Stimulated activated CD4-positive, alpha-beta T cell treated with anti-CD3 and anti-CD28 coated beads, Interleukin-15, amount 100 ng/mL, for 24 hours (primary cell): Measurements from ENCODE around the gene SUFU.

Source experiments
- DNase-seq: peaks from one replicate; pipeline ENCODE4 v3.0.0-alpha.2; 2020

Gene SUFU

DNA sequence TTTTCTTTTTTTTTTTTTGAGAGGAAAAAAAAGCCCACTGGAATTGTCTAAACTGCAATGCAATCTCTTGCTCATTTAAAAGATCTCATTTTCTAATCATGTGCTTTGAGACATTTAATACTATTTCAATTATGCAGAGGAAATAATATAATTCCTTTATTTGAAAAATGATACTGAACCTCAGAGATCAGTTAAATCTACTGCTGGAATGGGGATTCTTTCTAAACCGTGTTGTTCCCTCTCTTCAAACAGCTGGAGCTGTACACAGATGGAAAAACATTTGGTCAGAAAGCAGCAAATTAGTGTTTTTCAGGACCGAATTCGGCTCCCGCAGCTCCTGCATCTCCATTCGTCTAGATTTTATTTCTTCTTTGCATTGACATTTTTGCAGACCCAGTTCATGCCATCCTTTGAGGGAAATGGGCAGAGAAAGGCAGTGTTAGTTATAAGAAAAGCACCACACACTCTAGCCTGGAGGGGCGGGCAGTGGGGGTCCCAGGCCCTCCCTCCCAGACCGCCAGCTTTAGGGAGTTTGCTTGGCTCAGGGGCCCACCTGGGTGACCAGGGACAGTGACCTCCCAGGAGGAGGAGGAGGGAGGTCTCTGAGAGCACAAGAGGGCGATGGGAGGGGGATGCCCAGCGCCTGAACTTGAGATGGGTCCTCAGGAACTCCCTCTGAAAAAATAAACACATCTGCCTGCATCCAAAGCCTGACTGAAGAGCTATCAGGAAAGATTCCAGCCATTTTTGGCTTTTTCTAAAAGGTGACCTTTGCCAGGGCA is 173.0 kb downstream of the SUFU start:
- no peak for DNase-seq

DNA sequence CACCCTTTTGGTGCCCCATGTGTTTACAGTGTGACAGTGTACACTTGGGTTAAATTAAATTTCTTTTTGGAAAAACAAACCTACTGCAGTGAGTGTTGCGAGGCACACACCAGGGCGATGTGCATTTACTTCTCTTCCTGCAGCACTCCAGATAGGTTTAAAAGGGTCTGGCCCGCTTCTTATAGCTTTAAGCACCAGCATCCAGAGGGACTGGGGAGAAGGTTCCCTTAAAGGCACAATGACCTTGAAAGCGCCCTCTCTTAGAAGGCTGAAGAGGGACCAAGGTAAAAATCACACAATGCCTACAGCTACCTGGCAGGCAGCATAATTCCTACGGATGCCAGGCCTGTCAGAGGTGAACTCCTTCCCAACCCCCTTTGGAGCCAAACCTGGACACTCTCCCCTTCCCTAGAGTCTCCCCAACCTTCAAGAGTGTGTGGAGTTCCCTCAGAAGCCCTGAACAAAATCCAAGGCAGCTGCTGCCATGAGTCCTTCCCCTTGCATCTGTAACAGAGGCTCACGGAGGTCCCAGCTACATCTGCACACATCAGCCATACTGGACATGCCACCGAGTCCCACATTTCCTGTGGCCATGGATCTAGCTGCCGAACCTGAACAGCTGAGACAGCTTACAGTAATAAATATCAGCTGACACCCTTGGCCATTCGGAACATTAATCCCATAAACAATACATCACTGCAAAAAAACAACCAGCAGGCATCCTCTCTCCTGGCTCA is 173.7 kb downstream of the SUFU start:
- no peak for DNase-seq

DNA sequence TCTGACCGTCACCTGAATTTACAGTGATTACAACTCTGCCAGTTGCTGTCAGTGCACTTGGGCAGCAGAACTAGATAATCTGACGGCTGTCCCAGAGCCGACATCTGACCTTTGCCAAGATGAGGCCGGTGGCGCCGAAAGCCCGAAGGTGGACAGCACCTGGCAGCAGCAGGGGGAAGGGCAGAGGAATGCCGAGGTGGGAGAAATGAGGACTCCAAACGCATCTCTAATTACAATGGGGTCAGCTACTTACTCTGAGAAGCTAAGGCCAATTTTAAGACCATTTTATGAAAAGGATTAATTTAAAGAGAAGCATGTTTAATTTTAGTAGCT is 174.3 kb downstream of the SUFU start:
- DNase-seq: no peak

DNA sequence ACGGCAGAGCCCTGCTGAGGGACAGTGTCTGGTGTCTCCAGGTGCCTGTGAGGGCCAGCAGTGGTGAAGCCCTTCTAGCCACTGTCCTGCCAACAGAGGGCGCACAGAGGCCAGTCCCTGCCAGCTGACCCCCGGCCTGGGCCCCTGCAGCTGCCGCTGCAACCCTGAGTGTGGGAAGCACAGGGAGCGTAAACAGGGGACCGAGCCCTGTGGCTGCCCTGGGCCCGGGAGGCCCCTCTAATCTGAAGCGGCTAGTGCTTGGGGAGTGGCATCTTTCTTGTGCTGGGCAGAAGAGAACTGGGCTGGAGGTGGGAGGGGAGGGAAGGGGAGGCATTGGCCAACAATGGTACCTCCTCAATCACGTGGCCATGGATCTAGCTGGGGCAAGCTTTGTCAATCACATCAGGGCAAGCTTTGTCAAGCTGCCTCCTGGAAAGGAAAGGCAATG is 175.1 kb downstream of the SUFU start:
- peak; percentile 44 for DNase-seq

DNA sequence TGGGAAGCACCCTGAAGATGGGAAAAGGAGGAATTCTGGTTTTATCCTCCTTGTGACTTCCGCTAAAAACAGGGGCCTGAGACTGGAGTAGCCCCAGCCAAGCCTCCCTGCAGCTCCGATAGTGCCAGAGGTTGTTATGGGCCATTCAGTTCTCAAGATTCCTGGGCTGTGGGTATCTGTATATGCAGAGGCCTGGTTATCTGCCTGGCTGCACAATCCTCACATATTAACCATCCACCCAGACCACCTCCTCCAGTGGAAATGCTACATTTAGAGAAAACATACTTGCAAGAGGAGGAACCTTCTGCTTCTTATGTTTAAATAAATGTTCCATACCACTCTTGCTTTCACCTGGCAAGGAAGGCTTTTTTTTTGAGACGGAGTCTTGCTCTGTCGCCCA is 175.8 kb downstream of the SUFU start:
- no peak for DNase-seq

DNA sequence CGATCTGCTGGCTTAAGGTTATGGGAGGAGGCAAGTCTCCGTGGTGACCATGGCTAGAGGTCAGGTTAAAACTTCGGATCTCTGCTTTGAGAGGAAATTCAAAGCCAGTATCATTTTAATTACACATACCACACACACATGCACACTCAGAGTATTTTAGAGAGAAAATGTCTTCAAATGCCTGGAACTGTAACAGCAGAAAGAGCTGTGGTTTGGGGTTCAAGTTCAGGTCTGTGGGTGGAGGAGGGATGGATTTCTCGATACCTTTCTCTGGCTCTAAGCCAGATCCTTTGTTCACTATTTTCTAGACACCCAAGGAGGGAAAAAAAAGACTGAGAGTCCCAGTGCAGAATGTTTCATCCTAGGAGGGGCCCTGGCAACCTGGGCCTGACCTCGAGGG is 177.9 kb downstream of the SUFU start:
- no peak for DNase-seq

DNA sequence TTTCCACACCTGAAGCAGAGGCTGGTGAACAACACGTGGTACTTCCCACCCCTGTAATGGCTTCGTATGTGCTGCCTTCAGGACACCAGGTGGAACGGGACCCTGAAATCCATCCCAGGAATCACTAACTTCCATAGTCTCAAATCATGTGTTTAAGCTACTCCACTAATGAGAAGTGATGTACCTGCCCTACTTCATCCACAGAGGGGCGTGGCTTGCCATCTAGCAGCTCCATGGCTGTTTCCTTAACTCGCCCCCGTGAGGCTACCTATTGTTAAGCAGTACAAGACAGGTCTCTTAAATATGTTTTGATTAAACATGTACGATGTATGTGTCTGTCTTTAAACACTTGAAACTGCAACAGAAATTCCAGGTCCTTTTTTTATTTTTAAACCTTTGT is 178.6 kb downstream of the SUFU start:
- DNase-seq: no peak

DNA sequence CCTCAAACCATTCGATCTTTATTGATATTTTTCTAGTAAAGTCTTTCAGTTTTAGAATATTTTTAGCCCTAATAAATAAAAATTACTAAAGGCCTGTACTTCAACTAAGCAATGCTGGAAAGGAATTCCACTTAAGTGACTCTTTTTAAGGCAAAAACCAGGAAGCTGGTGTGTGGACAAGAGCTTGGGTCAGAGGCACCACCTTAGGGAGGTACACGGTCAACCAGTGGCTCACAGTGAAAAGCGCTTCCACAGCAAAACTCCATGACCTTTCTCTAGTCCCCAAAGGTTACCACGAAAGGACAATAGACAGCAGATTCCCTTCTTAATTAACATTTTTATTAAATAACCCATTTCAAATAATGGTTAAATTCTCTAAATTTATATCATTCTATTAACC is 179.2 kb downstream of the SUFU start:
- no peak for DNase-seq
